Measurements from ENCODE around the gene ACOX1. TPM values are rescaled to one million over a fixed set of nuclear protein-coding genes. Genes with fewer than 3 reads are reported as not detected.

Gene ACOX1
- total and polyA plus RNA-seq, 2 of the 13 experiments (the other 11 are each of a cell fraction or from before 2014, with no cell fraction given) = 86.4 to 120 TPM

DNA sequence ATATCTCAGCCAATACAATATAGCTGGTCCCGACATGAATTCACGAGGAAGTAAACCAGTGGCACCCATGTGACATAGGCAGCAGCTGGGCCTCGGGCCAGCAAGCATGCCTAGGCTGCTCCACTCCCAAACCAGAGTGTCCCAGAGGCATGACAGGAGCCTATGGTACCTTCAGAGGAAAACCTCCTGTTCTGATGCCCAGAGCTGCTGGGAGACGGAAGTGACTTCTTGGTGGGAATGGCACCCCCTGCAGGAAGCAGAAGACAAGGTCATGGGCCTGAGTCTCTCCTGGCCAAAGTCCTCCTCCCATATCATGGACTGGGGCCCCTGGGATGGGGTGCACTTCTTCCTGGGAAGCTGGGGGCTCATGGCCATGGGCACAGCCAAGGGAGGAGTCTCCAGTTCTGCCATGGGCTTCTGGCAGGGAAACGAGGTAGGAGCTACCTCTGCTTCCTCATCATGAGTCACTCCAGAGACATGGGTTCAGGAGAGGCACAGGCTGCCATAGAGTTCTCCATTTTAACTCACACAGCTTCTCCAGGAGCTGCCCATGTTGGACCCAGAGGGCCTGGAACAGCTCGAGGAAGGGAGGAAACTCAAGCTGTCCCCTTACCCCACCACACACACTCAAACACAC is 51.6 kb downstream of the ACOX1 start (continued):
- TF ChIP-seq ZNF274 (CRISPR knock-in tag; IDR thresholded peaks at IDR 0.05) (0 out of 2 replicates have a peak, but pooled peaks have one; percentile 18), PHF20 (CRISPR knock-in tag; IDR thresholded peaks at IDR 0.05) (no peak), U2AF2 (IDR thresholded peaks at IDR 0.05; ENCODE audit: low read depth, low read length) (no peak), ZNF232 (CRISPR knock-in tag; IDR thresholded peaks at IDR 0.05; ENCODE audit: borderline replicate concordance) (no peak), NBN (conservative IDR thresholded peaks at IDR 0.05) (no peak), ZNF549 (CRISPR knock-in tag; IDR thresholded peaks at IDR 0.05) (no peak), MIXL1 (CRISPR knock-in tag; IDR thresholded peaks at IDR 0.05) (no peak), PCBP2 (optimal IDR thresholded peaks at IDR 0.05; ENCODE audit: low read depth, low read length, poor library complexity, severe bottlenecking) (no peak), JUN (CRISPR knock-in tag; IDR thresholded peaks at IDR 0.05) (no peak), SRSF9 (IDR thresholded peaks at IDR 0.05; ENCODE audit: borderline replicate concordance, insufficient read depth, low read depth, low read length, poor library complexity, severe bottlenecking) (no peak), SCMH1 (CRISPR knock-in tag; IDR thresholded peaks at IDR 0.05; ENCODE audit: borderline replicate concordance) (no peak), ZNF614 (CRISPR knock-in tag; IDR thresholded peaks at IDR 0.05; ENCODE audit: borderline replicate concordance) (no peak), ZNF780A (CRISPR knock-in tag; IDR thresholded peaks at IDR 0.05) (no peak), ZNF652 (CRISPR knock-in tag; IDR thresholded peaks at IDR 0.05; ENCODE audit: borderline replicate concordance, low read depth) (no peak), ELF3 (CRISPR knock-in tag; IDR thresholded peaks at IDR 0.05) (0 out of 2 replicates have a peak, but pooled peaks have one; percentile 23), POLR2G (IDR thresholded peaks at IDR 0.05; ENCODE audit: low read depth, low read length) (no peak), GFI1 (CRISPR knock-in tag; IDR thresholded peaks at IDR 0.05; ENCODE audit: borderline replicate concordance) (no peak)
- TF ChIP-seq, protein P1, sequence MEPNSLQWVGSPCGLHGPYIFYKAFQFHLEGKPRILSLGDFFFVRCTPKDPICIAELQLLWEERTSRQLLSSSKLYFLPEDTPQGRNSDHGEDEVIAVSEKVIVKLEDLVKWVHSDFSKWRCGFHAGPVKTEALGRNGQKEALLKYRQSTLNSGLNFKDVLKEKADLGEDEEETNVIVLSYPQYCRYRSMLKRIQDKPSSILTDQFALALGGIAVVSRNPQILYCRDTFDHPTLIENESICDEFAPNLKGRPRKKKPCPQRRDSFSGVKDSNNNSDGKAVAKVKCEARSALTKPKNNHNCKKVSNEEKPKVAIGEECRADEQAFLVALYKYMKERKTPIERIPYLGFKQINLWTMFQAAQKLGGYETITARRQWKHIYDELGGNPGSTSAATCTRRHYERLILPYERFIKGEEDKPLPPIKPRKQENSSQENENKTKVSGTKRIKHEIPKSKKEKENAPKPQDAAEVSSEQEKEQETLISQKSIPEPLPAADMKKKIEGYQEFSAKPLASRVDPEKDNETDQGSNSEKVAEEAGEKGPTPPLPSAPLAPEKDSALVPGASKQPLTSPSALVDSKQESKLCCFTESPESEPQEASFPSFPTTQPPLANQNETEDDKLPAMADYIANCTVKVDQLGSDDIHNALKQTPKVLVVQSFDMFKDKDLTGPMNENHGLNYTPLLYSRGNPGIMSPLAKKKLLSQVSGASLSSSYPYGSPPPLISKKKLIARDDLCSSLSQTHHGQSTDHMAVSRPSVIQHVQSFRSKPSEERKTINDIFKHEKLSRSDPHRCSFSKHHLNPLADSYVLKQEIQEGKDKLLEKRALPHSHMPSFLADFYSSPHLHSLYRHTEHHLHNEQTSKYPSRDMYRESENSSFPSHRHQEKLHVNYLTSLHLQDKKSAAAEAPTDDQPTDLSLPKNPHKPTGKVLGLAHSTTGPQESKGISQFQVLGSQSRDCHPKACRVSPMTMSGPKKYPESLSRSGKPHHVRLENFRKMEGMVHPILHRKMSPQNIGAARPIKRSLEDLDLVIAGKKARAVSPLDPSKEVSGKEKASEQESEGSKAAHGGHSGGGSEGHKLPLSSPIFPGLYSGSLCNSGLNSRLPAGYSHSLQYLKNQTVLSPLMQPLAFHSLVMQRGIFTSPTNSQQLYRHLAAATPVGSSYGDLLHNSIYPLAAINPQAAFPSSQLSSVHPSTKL (CRISPR knock-in tag; IDR thresholded peaks at IDR 0.05) = no peak
- TF ChIP-seq, protein P2, sequence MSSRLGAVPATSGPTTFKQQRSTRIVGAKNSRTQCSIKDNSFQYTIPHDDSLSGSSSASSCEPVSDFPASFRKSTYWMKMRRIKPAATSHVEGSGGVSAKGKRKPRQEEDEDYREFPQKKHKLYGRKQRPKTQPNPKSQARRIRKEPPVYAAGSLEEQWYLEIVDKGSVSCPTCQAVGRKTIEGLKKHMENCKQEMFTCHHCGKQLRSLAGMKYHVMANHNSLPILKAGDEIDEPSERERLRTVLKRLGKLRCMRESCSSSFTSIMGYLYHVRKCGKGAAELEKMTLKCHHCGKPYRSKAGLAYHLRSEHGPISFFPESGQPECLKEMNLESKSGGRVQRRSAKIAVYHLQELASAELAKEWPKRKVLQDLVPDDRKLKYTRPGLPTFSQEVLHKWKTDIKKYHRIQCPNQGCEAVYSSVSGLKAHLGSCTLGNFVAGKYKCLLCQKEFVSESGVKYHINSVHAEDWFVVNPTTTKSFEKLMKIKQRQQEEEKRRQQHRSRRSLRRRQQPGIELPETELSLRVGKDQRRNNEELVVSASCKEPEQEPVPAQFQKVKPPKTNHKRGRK (CRISPR knock-in tag; IDR thresholded peaks at IDR 0.05) = no peak
- TF ChIP-seq, protein P3, sequence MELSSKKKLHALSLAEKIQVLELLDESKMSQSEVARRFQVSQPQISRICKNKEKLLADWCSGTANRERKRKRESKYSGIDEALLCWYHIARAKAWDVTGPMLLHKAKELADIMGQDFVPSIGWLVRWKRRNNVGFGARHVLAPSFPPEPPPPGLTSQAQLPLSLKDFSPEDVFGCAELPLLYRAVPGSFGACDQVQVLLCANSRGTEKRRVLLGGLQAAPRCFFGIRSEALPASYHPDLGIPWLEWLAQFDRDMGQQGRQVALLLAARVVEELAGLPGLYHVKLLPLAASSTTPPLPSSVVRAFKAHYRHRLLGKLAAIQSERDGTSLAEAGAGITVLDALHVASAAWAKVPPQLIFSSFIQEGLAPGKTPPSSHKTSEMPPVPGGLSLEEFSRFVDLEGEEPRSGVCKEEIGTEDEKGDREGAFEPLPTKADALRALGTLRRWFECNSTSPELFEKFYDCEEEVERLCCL (CRISPR knock-in tag; IDR thresholded peaks at IDR 0.05; ENCODE audit: borderline replicate concordance) = no peak
- TF ChIP-seq, protein P4, sequence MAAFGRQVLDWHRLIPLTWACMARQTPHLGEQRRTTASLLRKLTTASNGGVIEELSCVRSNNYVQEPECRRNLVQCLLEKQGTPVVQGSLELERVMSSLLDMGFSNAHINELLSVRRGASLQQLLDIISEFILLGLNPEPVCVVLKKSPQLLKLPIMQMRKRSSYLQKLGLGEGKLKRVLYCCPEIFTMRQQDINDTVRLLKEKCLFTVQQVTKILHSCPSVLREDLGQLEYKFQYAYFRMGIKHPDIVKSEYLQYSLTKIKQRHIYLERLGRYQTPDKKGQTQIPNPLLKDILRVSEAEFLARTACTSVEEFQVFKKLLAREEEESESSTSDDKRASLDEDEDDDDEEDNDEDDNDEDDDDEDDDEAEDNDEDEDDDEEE (CRISPR knock-in tag; IDR thresholded peaks at IDR 0.05) = no peak
